Measurements from ENCODE around the gene EMC8. TPM values are rescaled to one million over a fixed set of nuclear protein-coding genes. Genes with fewer than 3 reads are reported as not detected.

Gene EMC8
- polyA plus RNA-seq, 1 donor (not counting 4 experiments of a cell fraction or from before 2014, with no cell fraction given): 38.5 TPM

GRCh38 chr16:85826686-85827247 lies 27.4 kb upstream of the EMC8 start:
- no peak for TF ChIP-seq EZH2 (IDR thresholded peaks at IDR 0.05; ENCODE audit: low read length)
- TF ChIP-seq CTCF (optimal IDR thresholded peaks at IDR 0.05 in 1 of 3, IDR thresholded peaks at IDR 0.05 in 1 of 3, conservative IDR thresholded peaks at IDR 0.05 in 1 of 3; ENCODE audit: extremely low read depth in 1 of 3, insufficient read depth in 2 of 3, low read length in 3 of 3): no peak
- FAIRE-seq (no peak), DNase-seq (ENCODE audit: low read depth, low spot score) (no peak)
- Histone ChIP-seq H3K4me3 (ENCODE audit: control insufficient read depth in 2 of 3, extremely low read depth in 1 of 3, insufficient read depth in 2 of 3, low read depth in 1 of 3, low read length in 3 of 3) (no peak overlapping the region), H3K9me3 (ENCODE audit: control insufficient read depth, low read depth, low read length) (peaks cover 2% of the 10 kb centered on the region), H3K27ac (ENCODE audit: control insufficient read depth, insufficient read depth, low read length) (no peak overlapping the region), H3K79me2 (ENCODE audit: control insufficient read depth, insufficient read depth, low read length) (no peaks in the 10 kb centered on the region), H3K9ac (ENCODE audit: control insufficient read depth, extremely low read depth, insufficient read depth, low read length) (no peak overlapping the region), H3K9me1 (ENCODE audit: control insufficient read depth, extremely low read depth, insufficient read depth, low read length) (no peaks in the 10 kb centered on the region), H4K20me1 (ENCODE audit: control insufficient read depth, extremely low read depth, insufficient read depth, low read length) (no peaks in the 10 kb centered on the region), H2AFZ (ENCODE audit: control insufficient read depth, low read length) (no peak overlapping the region), H3K4me1 (ENCODE audit: control insufficient read depth, extremely low read depth, insufficient read depth, low read length) (no peaks in the 10 kb centered on the region), H3K36me3 (ENCODE audit: control insufficient read depth in 2 of 2, extremely low read depth in 1 of 2, insufficient read depth in 2 of 2, low read length in 2 of 2) (no peaks in the 10 kb centered on the region), H3K27me3 (ENCODE audit: control insufficient read depth, extremely low read depth, insufficient read depth, low read length) (no peaks in the 10 kb centered on the region), H3K4me2 (ENCODE audit: control insufficient read depth, extremely low read depth, insufficient read depth, low read depth, low read length) (no peak overlapping the region)
- dilution Hi-C loops (cut with MboI; ENCODE audit: extremely low pct_ligation_motif_present, low sequenced_read_pairs): no loop called here

GRCh38 chr16:85825326-85825725 lies 26.0 kb upstream of the EMC8 start:
- Histone ChIP-seq H3K9me1 (ENCODE audit: control insufficient read depth, extremely low read depth, insufficient read depth, low read length) (no peaks in the 10 kb centered on the region), H4K20me1 (ENCODE audit: control insufficient read depth, extremely low read depth, insufficient read depth, low read length) (no peaks in the 10 kb centered on the region), H3K9ac (ENCODE audit: control insufficient read depth, extremely low read depth, insufficient read depth, low read length) (no peak overlapping the region), H3K79me2 (ENCODE audit: control insufficient read depth, insufficient read depth, low read length) (no peaks in the 10 kb centered on the region), H2AFZ (ENCODE audit: control insufficient read depth, low read length) (no peak overlapping the region), H3K27ac (ENCODE audit: control insufficient read depth, insufficient read depth, low read length) (no peak overlapping the region), H3K27me3 (ENCODE audit: control insufficient read depth, extremely low read depth, insufficient read depth, low read length) (peaks cover under 1% of the 10 kb centered on the region), H3K4me3 (ENCODE audit: control insufficient read depth in 2 of 3, extremely low read depth in 1 of 3, insufficient read depth in 2 of 3, low read depth in 1 of 3, low read length in 3 of 3) (no peak overlapping the region), H3K9me3 (ENCODE audit: control insufficient read depth, low read depth, low read length) (peaks cover 2% of the 10 kb centered on the region), H3K4me1 (ENCODE audit: control insufficient read depth, extremely low read depth, insufficient read depth, low read length) (no peaks in the 10 kb centered on the region), H3K4me2 (ENCODE audit: control insufficient read depth, extremely low read depth, insufficient read depth, low read depth, low read length) (no peak overlapping the region), H3K36me3 (ENCODE audit: control insufficient read depth in 2 of 2, extremely low read depth in 1 of 2, insufficient read depth in 2 of 2, low read length in 2 of 2) (no peaks in the 10 kb centered on the region)
- dilution Hi-C loops (cut with MboI; ENCODE audit: extremely low pct_ligation_motif_present, low sequenced_read_pairs): no loop called here
- no peak for FAIRE-seq
- DNase-seq (ENCODE audit: low read depth, low spot score): no peak
- TF ChIP-seq EZH2 (IDR thresholded peaks at IDR 0.05; ENCODE audit: low read length) (no peak), CTCF (optimal IDR thresholded peaks at IDR 0.05 in 1 of 3, IDR thresholded peaks at IDR 0.05 in 1 of 3, conservative IDR thresholded peaks at IDR 0.05 in 1 of 3; ENCODE audit: extremely low read depth in 1 of 3, insufficient read depth in 2 of 3, low read length in 3 of 3) (no peak)
